Upper lobe of left lung (tissue), 6 donors: ENCODE measurements around the gene INSRR. TPM values are rescaled to one million over a fixed set of nuclear protein-coding genes. Genes with fewer than 3 reads are reported as not detected.

Source experiments
- ATAC-seq, 2 donors: fragments of 200-7000 bp; cut with Tn5 transposase; one replicate each; pipeline ENCODE4 v1.9.1; 2022; ENCODE audit warnings: mild to moderate bottlenecking in 2 of 2, moderate library complexity in 2 of 2; ENCODE audit not compliant: low FRiP score in 2 of 2
- DNase-seq, 2 donors: peaks; one replicate each; pipeline ENCODE4 v3.0.0-alpha.2; 2019 to 2020
- H3K27ac ChIP-seq, 4 donors: fragments of 200-600 bp; sonication (generic); one replicate each; pipeline ENCODE4 v1.5.1; 2016 to 2019
- H3K27me3 ChIP-seq, 4 donors: fragments of 200-600 bp; sonication (generic); one replicate each; pipeline ENCODE4 v1.5.1; 2017 to 2019
- H3K36me3 ChIP-seq, 4 donors: fragments of 200-600 bp; sonication (generic); one replicate each; pipeline ENCODE4 v1.5.1; 2016 to 2019
- H3K4me1 ChIP-seq, 4 donors: fragments of 200-600 bp; sonication (generic); one replicate each; pipeline ENCODE4 v1.5.1; 2018 to 2019
- H3K4me3 ChIP-seq, 4 donors: fragments of 200-600 bp; sonication (generic); one replicate each; pipeline ENCODE4 v1.5.1; 2017 to 2019; ENCODE audit warnings: mild to moderate bottlenecking in 2 of 4, moderate library complexity in 1 of 4
- H3K9me3 ChIP-seq, 4 donors: fragments of 200-600 bp; sonication (generic); one replicate each; pipeline ENCODE4 v1.5.1; 2018 to 2019
- CTCF ChIP-seq, 6 experiments: fragments of 450-650 bp in 4 of 6; fragments of 200-600 bp in 2 of 6; sonication (generic) in 2 of 6; IDR thresholded peaks; one replicate each; pipeline ENCODE4 v1.5.1; 2016 to 2019; ENCODE audit warnings: antibody characterized with exemption in 6 of 6
- EP300 ChIP-seq, 4 donors: sonication (generic); formaldehyde crosslinking; IDR thresholded peaks; one replicate each; pipeline ENCODE4 v1.5.1; 2017; ENCODE audit warnings: antibody characterized with exemption in 4 of 4, control low read depth in 2 of 4
- POLR2A ChIP-seq, 4 donors: fragments of 450-650 bp; IDR thresholded peaks; one replicate each; pipeline ENCODE4 v1.5.1; 2016 to 2017; ENCODE audit warnings: antibody characterized with exemption in 4 of 4, mild to moderate bottlenecking in 2 of 4
- POLR2AphosphoS5 ChIP-seq, 2 donors: sonication (generic); formaldehyde crosslinking; IDR thresholded peaks; one replicate each; pipeline ENCODE4 v1.5.1; 2017; ENCODE audit warnings: antibody characterized with exemption in 2 of 2
- WGBS, 2 donors: methylation state at CpG; one replicate each; pipeline ENCODE4 v1.1.5; 2017 to 2018; 5-methylcytosine and 5-hydroxymethylcytosine counted together
- total RNA-seq, 6 donors: library from RNA; depleted of rRNA in 4 of 6; stranded (reverse); fragments of >200 nt in 4 of 6; gene quantifications; one replicate each; pipeline versions ENCODE4 v1.1.0 to v1.2.1, GENCODE V29; 2016 to 2021
- donor health status: DM: no; HTN: no; CAD: no; lungs with moderate emphysema.
- donor health status: DM: no; HTN: yes; CAD: no; lungs with severe emphysema.

INSRR gene
- total RNA-seq, 6 donors from 2014 or later = 0.03 to 0.22 TPM; not detected in 4

DNA sequence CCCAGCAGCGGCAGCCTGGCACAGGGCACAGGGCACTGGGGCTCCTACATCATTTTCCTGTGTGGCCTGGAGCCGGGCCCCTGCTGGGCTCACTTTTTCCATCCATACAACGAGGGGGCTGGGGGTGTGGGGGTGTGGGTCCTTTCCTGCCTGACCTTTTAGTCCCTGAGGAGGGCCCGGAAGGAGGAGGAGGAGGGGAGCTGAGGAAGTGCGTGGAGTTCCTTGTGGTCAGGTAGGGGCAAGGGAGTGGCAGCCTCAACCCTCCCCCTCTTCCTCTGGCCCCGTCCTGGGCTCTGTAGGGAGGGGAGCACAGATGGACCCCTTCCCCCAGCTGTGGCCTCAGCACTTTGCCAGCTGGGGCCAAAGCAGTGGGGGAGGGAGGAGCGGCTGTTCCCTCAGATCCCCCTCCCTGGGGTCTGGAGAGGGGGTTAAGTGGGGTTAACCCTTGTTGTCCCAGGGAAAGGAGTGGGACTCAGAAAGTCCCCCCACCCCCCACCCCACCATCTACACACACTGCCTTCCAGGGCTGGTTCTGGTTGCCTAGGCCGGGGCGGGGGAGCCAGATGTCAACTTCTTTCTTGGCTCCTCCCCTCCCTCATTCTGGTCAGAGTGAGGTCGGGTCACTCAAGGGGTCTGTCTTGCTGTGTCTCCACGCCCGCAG is 7.5 kb upstream of the INSRR start:
- Histone ChIP-seq H3K27me3 (peaks cover 0 to 22% (median 8%) of the 10 kb centered on the region in 4 donors), H3K9me3 (no peaks in the 10 kb centered on the region), H3K27ac (no peak overlapping the region), H3K36me3 (no peaks in the 10 kb centered on the region), H3K4me3 (no peak overlapping the region), H3K4me1 (no peaks in the 10 kb centered on the region)
- ATAC-seq (no peak), DNase-seq (no peak)
- 42 to 58% methylated on average over 10 to 12 of the region's 12 CpGs for WGBS, 2 donors
- TF ChIP-seq POLR2A (IDR thresholded peaks at IDR 0.05) (no peak), EP300 (IDR thresholded peaks at IDR 0.05) (no peak), POLR2AphosphoS5 (IDR thresholded peaks at IDR 0.05) (no peak), CTCF (IDR thresholded peaks at IDR 0.05) (no peak)

DNA sequence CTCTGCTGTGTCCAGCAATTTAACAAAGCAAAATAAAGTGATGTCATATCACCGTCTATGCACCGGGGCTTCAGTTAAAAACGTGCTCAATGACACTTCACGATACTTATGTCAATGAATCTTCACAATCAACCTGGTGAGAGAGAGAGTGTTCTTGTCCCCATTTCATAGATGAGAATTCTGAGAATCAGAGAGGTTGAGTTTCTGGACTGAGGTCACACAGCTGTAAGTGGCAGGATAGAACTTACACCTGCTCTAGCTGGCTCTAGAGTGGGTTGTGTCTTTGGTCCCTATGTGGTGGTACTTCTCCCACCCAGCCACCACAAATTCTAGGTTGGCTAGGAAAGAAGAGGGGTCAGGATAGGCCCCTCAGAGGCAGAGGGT is 6.9 kb upstream of the INSRR start:
- ATAC-seq (no peak), DNase-seq (no peak)
- Histone ChIP-seq H3K27ac (no peak overlapping the region), H3K27me3 (peaks cover 0 to 23% (median 13%) of the 10 kb centered on the region in 4 donors), H3K36me3 (no peaks in the 10 kb centered on the region), H3K4me3 (no peak overlapping the region), H3K9me3 (no peaks in the 10 kb centered on the region), H3K4me1 (peaks cover 3 to 4% (median 4%) of the 10 kb centered on the region in 4 donors)
- TF ChIP-seq POLR2AphosphoS5 (IDR thresholded peaks at IDR 0.05) (no peak), POLR2A (IDR thresholded peaks at IDR 0.05) (no peak), CTCF (IDR thresholded peaks at IDR 0.05) (no peak), EP300 (IDR thresholded peaks at IDR 0.05) (no peak)
- 65 to 74% methylated on average over 4 of the region's 4 CpGs for WGBS, 2 donors

DNA sequence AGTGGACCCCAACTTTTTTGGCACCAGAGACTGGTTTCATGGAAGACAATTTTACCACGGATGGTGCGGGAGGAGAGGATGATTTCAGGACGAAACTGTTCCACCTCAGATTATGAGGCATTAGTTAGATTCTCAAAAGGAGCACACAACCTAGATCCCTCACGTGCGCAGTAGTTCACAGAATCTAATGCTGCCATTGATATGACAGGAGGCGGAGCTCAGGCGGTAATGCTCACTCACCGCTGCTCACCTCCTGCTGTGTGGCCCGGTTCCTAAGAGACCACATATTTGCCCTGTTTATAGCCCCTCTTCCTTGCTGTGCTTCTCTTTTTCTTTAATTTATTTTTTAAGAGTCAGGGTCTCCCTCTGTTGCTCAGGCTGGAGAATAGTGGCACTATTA is 6.3 kb upstream of the INSRR start:
- ATAC-seq (no peak), DNase-seq (no peak)
- no peaks in the 10 kb centered on the region for H3K9me3 ChIP-seq
- H3K27ac ChIP-seq = no peak overlapping the region
- H3K4me3 ChIP-seq = no peak overlapping the region
- peaks cover 9 to 10% (median 10%) of the 10 kb centered on the region in 4 donors for H3K4me1 ChIP-seq
- TF ChIP-seq EP300 (IDR thresholded peaks at IDR 0.05) = no peak
- TF ChIP-seq POLR2AphosphoS5 (IDR thresholded peaks at IDR 0.05) = no peak
- no peak for TF ChIP-seq CTCF (IDR thresholded peaks at IDR 0.05)
- TF ChIP-seq POLR2A (IDR thresholded peaks at IDR 0.05) = no peak
- no peaks in the 10 kb centered on the region for H3K36me3 ChIP-seq
- peaks cover 0 to 29% (median 19%) of the 10 kb centered on the region in 4 donors for H3K27me3 ChIP-seq
- WGBS, 2 donors = 74 to 84% methylated on average over 9 of the region's 9 CpGs

DNA sequence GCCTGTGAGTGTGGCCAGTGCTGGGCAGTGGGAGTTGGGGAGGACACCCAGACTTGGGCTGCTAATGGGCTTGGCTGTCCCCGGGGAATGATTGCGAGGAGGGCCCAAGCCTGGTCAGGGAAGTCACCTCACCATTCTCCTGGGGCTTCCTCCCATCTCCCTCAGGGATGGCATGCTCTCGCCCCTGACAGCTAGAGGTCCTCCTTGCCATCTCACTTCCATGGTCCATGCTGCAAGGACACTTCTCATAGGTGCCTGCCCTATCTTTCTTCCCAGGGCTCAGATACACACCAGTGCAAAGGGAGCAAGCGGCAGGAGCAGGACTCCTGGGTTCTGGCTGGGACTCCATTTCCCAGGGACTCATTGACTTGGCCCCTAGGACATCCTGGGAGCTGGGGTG is 5.9 kb upstream of the INSRR start:
- H3K27me3 ChIP-seq = peaks cover 0 to 34% (median 21%) of the 10 kb centered on the region in 4 donors
- no peak overlapping the region for H3K4me3 ChIP-seq
- no peaks in the 10 kb centered on the region for H3K36me3 ChIP-seq
- H3K4me1 ChIP-seq = peaks cover 14 to 15% (median 14%) of the 10 kb centered on the region in 4 donors
- DNase-seq = no peak
- no peaks in the 10 kb centered on the region for H3K9me3 ChIP-seq
- no peak for TF ChIP-seq POLR2AphosphoS5 (IDR thresholded peaks at IDR 0.05)
- no peak for TF ChIP-seq CTCF (IDR thresholded peaks at IDR 0.05)
- TF ChIP-seq EP300 (IDR thresholded peaks at IDR 0.05) = no peak
- no peak for TF ChIP-seq POLR2A (IDR thresholded peaks at IDR 0.05)
- no peak overlapping the region for H3K27ac ChIP-seq
- WGBS, 2 donors = 90 to 93% methylated on average over 2 to 4 of the region's 4 CpGs
- no peak for ATAC-seq

- no peaks in the 10 kb centered on the region for H3K9me3 ChIP-seq
- peaks cover 0 to 46% (median 26%) of the 10 kb centered on the region in 4 donors for H3K27me3 ChIP-seq
- DNase-seq (no peak), ATAC-seq (no peak)
- WGBS, 2 donors = 79 to 82% methylated on average over 7 of the region's 7 CpGs
- H3K36me3 ChIP-seq = no peaks in the 10 kb centered on the region
- peaks cover 25 to 27% (median 26%) of the 10 kb centered on the region in 4 donors for H3K4me1 ChIP-seq
- no peak overlapping the region for H3K27ac ChIP-seq
- no peak overlapping the region for H3K4me3 ChIP-seq
- TF ChIP-seq POLR2A (IDR thresholded peaks at IDR 0.05) (no peak), CTCF (IDR thresholded peaks at IDR 0.05) (no peak), EP300 (IDR thresholded peaks at IDR 0.05) (no peak), POLR2AphosphoS5 (IDR thresholded peaks at IDR 0.05) (no peak)
Observed at GRCh38 chr1:156863631-156864030, 4.7 kb upstream of the INSRR start.
